Esophagus squamous epithelium (tissue), 5 donors: ENCODE measurements around the gene SMPX. TPM values are rescaled to one million over a fixed set of nuclear protein-coding genes. Genes with fewer than 3 reads are reported as not detected.

Experiments used
- DNase-seq: peaks from one replicate; lab custom pipeline; 2025; lab: John Stamatoyannopoulos, UW
- H3K27ac ChIP-seq, 4 donors: fragments of 200-600 bp; sonication (generic); one replicate each; pipeline ENCODE4 v1.5.1; 2016 to 2019; ENCODE audit warnings: mild to moderate bottlenecking in 1 of 4
- H3K27me3 ChIP-seq, 4 donors: fragments of 200-600 bp; sonication (generic); 1 replicate in 3 of 4; 2 replicates in 1 of 4; pipeline versions ENCODE4 v1.5.1 to v1.6.0; 2017 to 2021; ENCODE audit warnings: antibody characterized with exemption in 1 of 4
- H3K36me3 ChIP-seq, 3 donors: fragments of 200-600 bp; sonication (generic); one replicate each; pipeline ENCODE4 v1.5.1; 2016 to 2019
- H3K4me1 ChIP-seq, 3 donors: fragments of 200-600 bp; sonication (generic); one replicate each; pipeline ENCODE4 v1.5.1; 2017 to 2019
- H3K4me3 ChIP-seq, 4 donors: fragments of 200-600 bp; sonication (generic); 1 replicate in 3 of 4; 2 replicates in 1 of 4; pipeline ENCODE4 v1.5.1; 2016 to 2019; ENCODE audit warnings: mild to moderate bottlenecking in 2 of 4, moderate library complexity in 1 of 4
- H3K9me3 ChIP-seq, 3 donors: fragments of 200-600 bp; sonication (generic); one replicate each; pipeline ENCODE4 v1.5.1; 2016 to 2019
- POLR2A ChIP-seq, 4 donors: fragments of 450-650 bp; IDR thresholded peaks; one replicate each; pipeline ENCODE4 v1.6.1; 2017; ENCODE audit warnings: antibody characterized with exemption in 4 of 4, mild to moderate bottlenecking in 4 of 4, moderate library complexity in 3 of 4
- WGBS, 2 donors: methylation state at CpG; one replicate each; pipeline ENCODE4 v1.1.5; 2018; 5-methylcytosine and 5-hydroxymethylcytosine counted together
- intact Hi-C: fragments of 100-400 bp; cut with DNase I; formaldehyde crosslinking; loops from one replicate; pipeline ENCODE4 v1.15.0; 2022
- total RNA-seq, 4 donors: library from RNA; depleted of rRNA; stranded (reverse); fragments of >200 nt; gene quantifications; one replicate each; pipeline ENCODE4 v1.1.0, GENCODE V29; 2016
- TF ChIP-seq, protein P1 (sequence below), 6 experiments: fragments of 450-650 bp in 4 of 6; fragments of 200-600 bp in 2 of 6; sonication (generic) in 2 of 6; IDR thresholded peaks; one replicate each; pipeline ENCODE4 v1.5.1; 2016 to 2019; ENCODE audit warnings: antibody characterized with exemption in 6 of 6, mild to moderate bottlenecking in 4 of 6, moderate library complexity in 4 of 6
- donor health status: DM: yes; HTN: yes; CAD: no.

Gene SMPX
- total RNA-seq, 4 donors from 2014 or later, result not detected

GRCh38 chrX:21758488-21758887 lies 572 bp upstream of the SMPX start:
- H3K9me3 ChIP-seq, result no peaks in the 10 kb centered on the region
- DNase-seq, result no peak
- TF ChIP-seq POLR2A (IDR thresholded peaks at IDR 0.05), result no peak
- TF ChIP-seq, protein P1, sequence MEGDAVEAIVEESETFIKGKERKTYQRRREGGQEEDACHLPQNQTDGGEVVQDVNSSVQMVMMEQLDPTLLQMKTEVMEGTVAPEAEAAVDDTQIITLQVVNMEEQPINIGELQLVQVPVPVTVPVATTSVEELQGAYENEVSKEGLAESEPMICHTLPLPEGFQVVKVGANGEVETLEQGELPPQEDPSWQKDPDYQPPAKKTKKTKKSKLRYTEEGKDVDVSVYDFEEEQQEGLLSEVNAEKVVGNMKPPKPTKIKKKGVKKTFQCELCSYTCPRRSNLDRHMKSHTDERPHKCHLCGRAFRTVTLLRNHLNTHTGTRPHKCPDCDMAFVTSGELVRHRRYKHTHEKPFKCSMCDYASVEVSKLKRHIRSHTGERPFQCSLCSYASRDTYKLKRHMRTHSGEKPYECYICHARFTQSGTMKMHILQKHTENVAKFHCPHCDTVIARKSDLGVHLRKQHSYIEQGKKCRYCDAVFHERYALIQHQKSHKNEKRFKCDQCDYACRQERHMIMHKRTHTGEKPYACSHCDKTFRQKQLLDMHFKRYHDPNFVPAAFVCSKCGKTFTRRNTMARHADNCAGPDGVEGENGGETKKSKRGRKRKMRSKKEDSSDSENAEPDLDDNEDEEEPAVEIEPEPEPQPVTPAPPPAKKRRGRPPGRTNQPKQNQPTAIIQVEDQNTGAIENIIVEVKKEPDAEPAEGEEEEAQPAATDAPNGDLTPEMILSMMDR (IDR thresholded peaks at IDR 0.05), result no peak
- WGBS, 2 donors, result 45 to 72% methylated on average over 1 of the region's 1 CpG
- no peak overlapping the region for H3K27ac ChIP-seq
- intact Hi-C loops, result no loop called here
- no peak overlapping the region for H3K4me3 ChIP-seq
- H3K27me3 ChIP-seq, result no peaks in the 10 kb centered on the region
- no peaks in the 10 kb centered on the region for H3K36me3 ChIP-seq
- H3K4me1 ChIP-seq, result no peaks in the 10 kb centered on the region

DNA sequence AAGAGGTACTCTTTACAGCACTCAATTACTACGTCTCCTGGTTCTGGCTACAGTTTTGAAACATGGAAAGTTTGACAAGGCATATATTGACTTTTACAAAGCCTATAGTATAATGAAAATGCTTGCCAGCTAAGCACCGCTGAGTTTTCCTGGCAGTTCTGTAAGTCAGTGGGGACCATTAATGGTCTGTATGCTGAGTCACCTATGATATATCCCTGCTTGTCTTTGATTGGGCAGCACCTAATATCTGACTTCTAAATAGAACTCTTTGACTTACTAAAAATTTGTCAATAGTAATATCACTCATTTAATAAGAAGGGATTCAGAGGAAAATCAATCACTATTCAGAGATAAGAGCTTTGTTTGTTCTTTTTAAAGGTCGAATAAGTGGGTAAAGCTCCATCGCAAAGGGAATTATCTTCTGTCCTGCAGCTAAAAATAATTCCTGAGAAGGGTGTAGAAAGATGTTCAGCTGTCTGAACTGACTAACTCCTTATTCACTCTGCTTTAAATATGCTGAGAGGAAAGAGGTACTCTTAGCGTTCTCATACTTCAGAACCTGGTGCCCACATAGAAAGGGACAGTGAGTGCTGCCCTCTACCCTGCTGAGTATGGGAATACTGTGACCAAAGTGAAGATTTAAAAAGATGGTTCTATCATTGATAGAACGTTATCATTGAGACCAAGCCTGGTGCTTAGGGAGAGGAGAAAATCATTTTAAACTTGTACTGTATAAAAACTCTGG lies 959 bp downstream of the SMPX start:
- DNase-seq, result no peak
- H3K36me3 ChIP-seq, result no peaks in the 10 kb centered on the region
- no peak overlapping the region for H3K27ac ChIP-seq
- no peaks in the 10 kb centered on the region for H3K4me1 ChIP-seq
- WGBS, 2 donors, result 62 to 67% methylated on average over 6 of the region's 6 CpGs
- no peaks in the 10 kb centered on the region for H3K9me3 ChIP-seq
- intact Hi-C loops, result no loop called here
- no peak overlapping the region for H3K4me3 ChIP-seq
- TF ChIP-seq, protein P1 (IDR thresholded peaks at IDR 0.05), result no peak
- TF ChIP-seq POLR2A (IDR thresholded peaks at IDR 0.05), result no peak
- H3K27me3 ChIP-seq, result no peaks in the 10 kb centered on the region

- H3K27ac ChIP-seq, result no peak overlapping the region
- no peaks in the 10 kb centered on the region for H3K4me1 ChIP-seq
- intact Hi-C loops, result no loop called here
- H3K27me3 ChIP-seq, result peaks cover 0 to 4% (median 2%) of the 10 kb centered on the region in 4 donors
- no peaks in the 10 kb centered on the region for H3K9me3 ChIP-seq
- no peak overlapping the region for H3K4me3 ChIP-seq
- DNase-seq, result no peak
- TF ChIP-seq, protein P1 (IDR thresholded peaks at IDR 0.05), result no peak
- TF ChIP-seq POLR2A (IDR thresholded peaks at IDR 0.05), result no peak
- no peaks in the 10 kb centered on the region for H3K36me3 ChIP-seq
- 57% methylated on average over 1 of the region's 1 CpG; no CpG with 5 or more reads in 1 of the 2 donors for WGBS, 2 donors
Measured at GRCh38 chrX:21749924-21750323, 8.0 kb downstream of the SMPX start.

DNA sequence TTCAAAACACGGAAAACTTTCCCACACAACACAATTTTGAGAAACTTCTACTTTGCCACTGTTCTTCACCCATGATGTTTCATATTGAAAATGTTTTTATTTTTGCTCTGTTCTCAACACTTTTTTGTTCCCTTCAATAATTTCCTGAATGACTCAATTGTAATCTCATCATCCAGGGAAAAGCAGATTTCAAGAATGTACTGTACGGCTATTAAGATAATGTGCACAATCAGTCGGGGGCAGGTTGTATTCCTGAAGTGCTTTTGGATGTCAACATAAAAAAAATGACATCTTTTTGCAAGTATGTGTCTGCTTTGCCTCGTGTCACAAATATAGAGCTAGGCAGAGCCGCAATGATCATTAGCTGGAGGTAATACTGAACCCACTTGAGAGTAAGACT lies 9.7 kb downstream of the SMPX start:
- Histone ChIP-seq H3K36me3 (no peaks in the 10 kb centered on the region), H3K27ac (no peak overlapping the region), H3K9me3 (no peaks in the 10 kb centered on the region), H3K4me1 (no peaks in the 10 kb centered on the region), H3K4me3 (no peak overlapping the region), H3K27me3 (peaks cover 0 to 4% (median 2%) of the 10 kb centered on the region in 4 donors)
- DNase-seq, result no peak
- no peak for TF ChIP-seq POLR2A (IDR thresholded peaks at IDR 0.05)
- TF ChIP-seq, protein P1 (IDR thresholded peaks at IDR 0.05), result no peak
- 48 to 49% methylated on average over 4 to 5 of the region's 5 CpGs for WGBS, 2 donors
- intact Hi-C loops, result no loop called here

- no peak for TF ChIP-seq POLR2A (IDR thresholded peaks at IDR 0.05)
- TF ChIP-seq, protein P1 (IDR thresholded peaks at IDR 0.05), result no peak
- H3K4me3 ChIP-seq, result no peak overlapping the region
- H3K4me1 ChIP-seq, result no peaks in the 10 kb centered on the region
- H3K36me3 ChIP-seq, result no peaks in the 10 kb centered on the region
- peaks cover 0 to 4% (median 2%) of the 10 kb centered on the region in 4 donors for H3K27me3 ChIP-seq
- H3K27ac ChIP-seq, result no peak overlapping the region
- H3K9me3 ChIP-seq, result no peaks in the 10 kb centered on the region
- DNase-seq, result no peak
- intact Hi-C loops, result no loop called here
- 31 to 37% methylated on average over 4 of the region's 4 CpGs for WGBS, 2 donors
Measured at GRCh38 chrX:21747558-21747957, 10.4 kb downstream of the SMPX start.
